ENCODE results near the gene TMEM150C.

Gene TMEM150C

GRCh38 chr4:82469791-82470345 lies 91.9 kb downstream of the TMEM150C start:
- no peaks in the 10 kb centered on the region for H3K4me1 ChIP-seq (ENCODE audit: control insufficient read depth, low read length)
- no peaks in the 10 kb centered on the region for H3F3A ChIP-seq (ENCODE audit: control insufficient read depth, insufficient read depth)
- no peaks in the 10 kb centered on the region for H4K20me1 ChIP-seq (ENCODE audit: control insufficient read depth, insufficient read depth, low read depth, low read length)
- TF ChIP-seq CTCF (IDR thresholded peaks at IDR 0.05; ENCODE audit: low read depth, low read length, poor library complexity, severe bottlenecking), result no peak
- no peak for TF ChIP-seq EZH2phosphoT487 (IDR thresholded peaks at IDR 0.05; ENCODE audit: borderline replicate concordance, low read length)
- no peaks in the 10 kb centered on the region for H3K27me3 ChIP-seq (ENCODE audit: control insufficient read depth, low read length)
- H3K9me3 ChIP-seq (ENCODE audit: control insufficient read depth, insufficient read depth, low read length), result no peaks in the 10 kb centered on the region; the same call in 1 of the 2 replicates
- no peaks in the 10 kb centered on the region for H3K79me2 ChIP-seq (ENCODE audit: control insufficient read depth, low read length)
- peaks cover 14% of the 10 kb centered on the region for H3K36me3 ChIP-seq (ENCODE audit: control insufficient read depth, low read length)
- H3K4me2 ChIP-seq (ENCODE audit: low read length), result no peak overlapping the region
- H3K4me3 ChIP-seq (ENCODE audit: low read length), result no peak overlapping the region
- no peaks in the 10 kb centered on the region for H3K9me2 ChIP-seq (replicated peaks; ENCODE audit: control insufficient read depth, low read length)
- H3K27ac ChIP-seq (ENCODE audit: low read depth, low read length), result no peak overlapping the region

GRCh38 chr4:82467471-82467870 lies 94.3 kb downstream of the TMEM150C start:
- Histone ChIP-seq H3K9me3 (ENCODE audit: control insufficient read depth, insufficient read depth, low read length) (no peaks in the 10 kb centered on the region; the same call in 1 of the 2 replicates), H3F3A (ENCODE audit: control insufficient read depth, insufficient read depth) (no peaks in the 10 kb centered on the region), H3K79me2 (ENCODE audit: control insufficient read depth, low read length) (no peaks in the 10 kb centered on the region), H3K27ac (ENCODE audit: low read depth, low read length) (no peak overlapping the region), H3K27me3 (ENCODE audit: control insufficient read depth, low read length) (no peaks in the 10 kb centered on the region), H3K36me3 (ENCODE audit: control insufficient read depth, low read length) (peaks cover 33% of the 10 kb centered on the region), H3K4me3 (ENCODE audit: low read length) (no peak overlapping the region), H4K20me1 (ENCODE audit: control insufficient read depth, insufficient read depth, low read depth, low read length) (no peaks in the 10 kb centered on the region), H3K4me1 (ENCODE audit: control insufficient read depth, low read length) (peaks cover 20% of the 10 kb centered on the region), H3K4me2 (ENCODE audit: low read length) (no peak overlapping the region), H3K9me2 (replicated peaks; ENCODE audit: control insufficient read depth, low read length) (no peaks in the 10 kb centered on the region)
- TF ChIP-seq EZH2phosphoT487 (IDR thresholded peaks at IDR 0.05; ENCODE audit: borderline replicate concordance, low read length) (no peak), CTCF (IDR thresholded peaks at IDR 0.05; ENCODE audit: low read depth, low read length, poor library complexity, severe bottlenecking) (no peak)

- no peak for TF ChIP-seq CTCF (IDR thresholded peaks at IDR 0.05; ENCODE audit: low read depth, low read length, poor library complexity, severe bottlenecking)
- no peak for TF ChIP-seq EZH2phosphoT487 (IDR thresholded peaks at IDR 0.05; ENCODE audit: borderline replicate concordance, low read length)
- Histone ChIP-seq H3K27me3 (ENCODE audit: control insufficient read depth, low read length) (no peaks in the 10 kb centered on the region), H3K79me2 (ENCODE audit: control insufficient read depth, low read length) (no peaks in the 10 kb centered on the region), H3K36me3 (ENCODE audit: control insufficient read depth, low read length) (peaks cover 70% of the 10 kb centered on the region), H3K9me2 (replicated peaks; ENCODE audit: control insufficient read depth, low read length) (no peaks in the 10 kb centered on the region), H3F3A (ENCODE audit: control insufficient read depth, insufficient read depth) (peaks cover 27% of the 10 kb centered on the region), H3K9me3 (ENCODE audit: control insufficient read depth, insufficient read depth, low read length) (no peaks in the 10 kb centered on the region; the same call in 1 of the 2 replicates), H3K4me3 (ENCODE audit: low read length) (no peak overlapping the region), H4K20me1 (ENCODE audit: control insufficient read depth, insufficient read depth, low read depth, low read length) (no peaks in the 10 kb centered on the region), H3K4me1 (ENCODE audit: control insufficient read depth, low read length) (peaks cover 25% of the 10 kb centered on the region), H3K27ac (ENCODE audit: low read depth, low read length) (no peak overlapping the region), H3K4me2 (ENCODE audit: low read length) (no peak overlapping the region)
These were observed 98.6 kb downstream of the TMEM150C start for GRCh38 chr4:82463221-82463620.
